SK-N-SH (cell line): ENCODE data around the gene MNS1.
"Not testable (repeated sequence)": the region's sequence is repeated elsewhere in the genome, so short reads cannot be mapped to it uniquely, and the experiment has no call there.

Source experiments
- CTCF ChIP-seq: fragments of 200-600 bp; sonication (generic); IDR thresholded peaks from 2 replicates; pipeline ENCODE4 v1.6.1; 2017; ENCODE audit warnings: antibody characterized with exemption, mild to moderate bottlenecking, moderate library complexity
- JUND ChIP-seq: IDR thresholded peaks from 2 replicates; pipeline ENCODE4 v1.4.0; 2012
- RXRA ChIP-seq: IDR thresholded peaks from 2 replicates; pipeline ENCODE4 v1.4.0; 2012; ENCODE audit warnings: low read depth, mild to moderate bottlenecking, borderline replicate concordance
- YY1 ChIP-seq: IDR thresholded peaks from 2 replicates; pipeline ENCODE4 v1.4.0; 2012; ENCODE audit warnings: low read depth, mild to moderate bottlenecking

- not testable (repeated sequence) for TF ChIP-seq CTCF, RXRA, JUND, YY1
Observed at GRCh38 chr15:56399209-56399608, 65.7 kb downstream of the MNS1 start.
